Left forelimb (tissue), 1 donor: ENCODE measurements around the gene SMIM41.

ENCODE experiments used
- DNase-seq: peaks from one replicate; pipeline ENCODE4 v3.0.0-alpha.2; 2018; ENCODE audit warnings: low spot score

SMIM41 gene

DNA sequence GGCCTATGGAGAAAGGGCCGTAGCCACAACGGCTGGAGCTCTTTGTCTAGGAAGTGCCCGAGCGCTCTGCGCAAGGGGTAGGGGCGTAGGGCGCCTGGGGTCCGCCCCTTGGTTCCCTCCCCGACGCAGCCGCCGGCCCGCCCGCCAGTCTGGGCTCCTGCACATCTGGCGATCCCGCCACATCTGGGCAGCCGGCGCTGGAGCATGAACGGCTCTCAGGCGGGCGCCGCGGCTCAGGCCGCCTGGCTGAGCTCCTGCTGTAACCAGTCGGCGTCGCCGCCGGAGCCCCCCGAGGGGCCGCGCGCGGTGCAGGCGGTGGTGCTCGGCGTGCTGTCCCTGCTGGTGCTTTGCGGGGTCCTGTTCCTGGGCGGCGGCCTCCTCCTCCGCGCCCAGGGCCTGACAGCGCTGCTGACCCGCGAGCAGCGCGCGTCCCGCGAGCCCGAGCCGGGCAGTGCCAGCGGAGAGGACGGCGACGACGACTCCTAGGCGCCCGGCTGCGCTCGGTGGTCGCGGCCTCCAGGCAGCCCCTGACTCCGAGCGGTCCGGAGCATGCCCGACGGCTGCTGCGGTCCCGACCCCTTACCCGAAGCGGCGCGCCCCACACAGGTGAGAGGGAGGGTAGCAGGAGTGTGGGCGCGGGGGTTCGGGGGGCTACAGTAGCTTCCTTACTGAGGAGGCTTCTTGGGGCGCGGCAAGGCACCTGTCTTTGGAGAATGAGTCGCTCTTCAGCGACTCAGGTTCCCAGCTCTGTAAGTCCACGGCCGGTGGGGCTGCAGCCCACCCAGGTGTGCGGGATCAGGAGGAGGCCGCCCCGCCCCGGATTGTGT lies at the start of gene SMIM41:
TSS of gene SMIM41 (plus strand) at position 129 of the 827 bp plus-strand sequence. CDS start at position 205, 76 bp downstream.
- no peak for DNase-seq

DNA sequence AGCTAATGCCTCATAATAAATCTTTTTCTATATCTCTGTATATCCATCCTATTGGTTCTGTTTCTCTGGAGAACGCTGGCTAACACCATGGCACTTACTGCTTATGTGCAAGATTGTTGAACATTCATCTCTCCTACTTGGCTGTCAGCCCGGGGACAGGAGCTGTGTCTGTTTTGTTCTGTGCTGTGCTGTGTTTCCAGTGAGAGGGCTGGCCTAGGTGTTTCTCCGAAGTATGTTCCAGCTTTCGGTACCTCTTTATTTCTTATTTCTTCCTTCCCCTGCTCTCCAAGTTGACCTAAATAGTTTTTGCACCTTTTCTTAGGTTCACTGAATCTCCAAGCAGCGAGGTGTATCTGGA lies 47.1 kb upstream of the SMIM41 start:
- DNase-seq, result no peak

DNA sequence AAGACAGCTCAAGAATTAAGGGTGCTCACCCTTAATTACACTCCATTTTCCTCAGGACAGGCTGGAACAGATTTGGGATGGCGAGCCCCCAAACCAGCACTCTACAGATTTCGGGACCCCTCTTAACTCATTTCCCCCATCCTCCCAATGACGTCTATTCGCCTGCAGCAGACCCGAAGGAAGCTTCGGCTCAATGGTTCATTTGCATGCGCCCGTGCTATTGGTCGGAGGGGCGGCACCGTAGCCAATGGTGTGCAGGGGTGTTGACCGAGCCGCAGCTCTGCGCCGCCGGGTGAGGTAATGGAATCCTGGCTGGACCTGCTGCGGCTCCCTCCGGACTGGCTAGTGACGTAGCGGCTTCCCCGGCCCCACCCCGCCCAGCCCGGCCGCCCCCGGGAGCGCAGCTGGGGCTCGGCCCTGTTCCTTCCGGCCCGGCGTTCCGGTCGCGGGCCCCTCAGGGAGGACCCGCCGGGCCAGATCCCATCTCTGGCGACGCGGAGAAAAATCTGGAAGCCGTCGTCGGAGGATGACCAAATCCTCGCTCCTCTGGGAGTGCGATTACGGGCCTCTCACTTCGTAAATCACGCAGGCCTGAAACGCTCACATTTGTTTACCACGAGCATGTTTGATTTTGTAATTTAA lies 46.6 kb upstream of the SMIM41 start:
- DNase-seq, result peak; percentile 99

- DNase-seq, result no peak
Measured at GRCh38 chr12:52033446-52034140, 45.9 kb upstream of the SMIM41 start.

DNA sequence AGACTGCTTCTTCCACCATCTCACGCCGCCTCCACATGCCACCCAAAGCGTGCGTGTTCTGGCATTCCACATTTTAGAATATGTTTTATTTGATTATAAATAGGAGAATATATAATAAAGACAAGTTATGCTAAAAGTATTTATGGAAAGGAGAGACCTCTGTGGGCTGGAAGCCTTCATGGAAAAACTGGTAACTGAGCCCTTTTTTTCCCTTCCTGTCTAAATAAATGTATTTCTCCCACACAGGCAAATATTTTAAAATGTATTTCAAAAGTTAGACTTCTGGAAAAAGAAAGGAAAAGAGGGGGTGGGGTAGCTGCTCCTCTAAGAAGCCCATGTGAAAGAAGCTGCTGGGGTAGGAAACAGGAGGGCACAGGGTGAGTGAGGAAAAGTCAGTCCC lies 44.3 kb upstream of the SMIM41 start:
- DNase-seq, result no peak

DNA sequence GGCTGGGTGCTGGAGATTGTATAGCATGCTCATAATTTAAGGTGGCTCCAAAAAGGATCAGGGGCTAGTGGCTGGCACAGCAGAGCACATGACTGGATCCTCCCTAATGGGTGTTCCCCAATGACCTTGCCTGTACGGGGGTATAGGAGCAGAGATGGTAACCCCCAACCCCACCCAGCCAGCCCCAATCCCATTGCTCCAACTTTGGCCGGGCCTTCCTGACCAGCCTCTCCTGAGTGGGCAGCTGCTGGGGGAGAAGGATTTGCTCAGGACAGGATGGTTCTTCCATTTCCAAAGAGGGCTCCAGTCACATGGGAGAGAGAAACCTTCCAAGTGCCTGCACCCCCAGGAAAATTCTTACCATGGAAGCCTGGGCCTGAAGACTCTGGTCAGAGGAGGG lies 43.6 kb upstream of the SMIM41 start:
- DNase-seq, result no peak

- DNase-seq, result peak; percentile 89
Measured at GRCh38 chr12:52036587-52037171, 42.8 kb upstream of the SMIM41 start.

DNA sequence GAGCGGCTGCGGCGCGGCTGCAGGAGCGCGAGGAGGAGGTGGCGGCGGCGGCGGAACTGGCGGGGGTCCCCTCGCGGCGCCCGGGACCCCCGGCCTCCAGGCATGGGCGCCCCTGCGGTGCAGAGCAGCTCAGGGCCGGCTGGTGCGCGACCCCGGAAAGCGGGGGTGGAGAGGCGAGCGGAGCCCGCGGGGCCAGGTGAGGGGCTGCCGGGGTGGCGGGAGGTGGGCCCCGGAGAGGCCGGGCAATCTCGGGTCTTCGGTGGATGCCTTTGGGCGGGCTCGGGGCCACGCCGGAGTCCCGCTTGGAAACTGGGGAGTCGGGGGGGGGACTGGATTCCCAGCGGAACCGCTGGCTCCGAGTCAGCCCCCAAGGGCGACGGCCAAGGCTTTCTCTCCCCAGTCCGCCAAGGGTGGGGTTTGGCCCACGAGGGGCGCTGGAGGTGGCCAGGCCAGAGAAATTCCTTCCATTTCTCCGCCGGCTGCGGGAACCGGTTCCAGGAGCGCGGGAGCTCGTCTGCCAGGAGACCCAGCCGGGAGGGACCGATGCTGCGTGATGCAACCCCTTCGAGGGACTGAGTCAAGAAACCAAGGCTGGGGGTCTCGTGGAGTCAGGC lies 42.1 kb upstream of the SMIM41 start:
- DNase-seq, result no peak

DNA sequence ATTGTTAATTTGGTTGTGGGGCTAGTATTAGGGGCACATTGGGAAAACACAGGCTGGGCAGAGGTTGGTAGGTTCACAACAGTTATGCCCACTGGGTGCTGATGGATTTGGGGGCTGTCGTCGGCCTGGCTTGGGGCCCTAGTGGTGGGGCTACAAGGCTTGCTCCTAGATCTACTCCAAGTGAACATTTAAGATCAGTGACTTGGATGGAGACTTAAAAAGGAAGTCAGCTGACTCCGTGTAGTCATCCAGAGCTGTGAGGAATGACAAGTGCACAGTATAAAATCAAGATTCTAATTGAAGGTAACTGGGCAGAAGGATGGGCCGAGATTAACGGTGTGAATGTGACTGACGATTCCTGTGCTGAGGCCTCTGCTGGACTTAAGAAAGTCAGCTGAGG lies 41.1 kb upstream of the SMIM41 start:
- no peak for DNase-seq

- DNase-seq, result no peak
Measured at GRCh38 chr12:52041035-52041434, 38.5 kb upstream of the SMIM41 start.

DNA sequence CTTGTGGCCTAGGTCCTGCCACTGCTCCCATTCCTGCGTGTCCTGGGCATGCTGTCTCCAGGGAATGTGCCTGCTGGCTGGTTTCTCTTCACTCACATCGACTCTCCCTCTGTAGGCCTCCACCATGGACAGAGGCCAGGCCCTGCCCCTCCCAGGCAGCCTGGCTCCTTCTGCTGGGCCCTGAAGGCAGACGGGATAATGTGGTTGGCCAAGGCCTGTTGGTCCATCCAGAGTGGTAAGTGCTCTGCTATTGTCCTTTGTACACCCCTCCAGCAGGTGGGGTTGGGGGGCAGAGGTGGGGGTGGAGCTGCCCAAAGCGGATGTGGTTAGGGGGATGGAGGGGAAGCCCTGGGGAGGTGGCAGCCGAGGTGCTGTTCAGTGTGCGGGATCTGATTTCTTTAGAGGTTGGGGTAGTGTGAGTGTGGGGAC lies 37.8 kb upstream of the SMIM41 start:
- no peak for DNase-seq

- DNase-seq, result no peak
Measured at GRCh38 chr12:52042706-52043385, 36.7 kb upstream of the SMIM41 start.

DNA sequence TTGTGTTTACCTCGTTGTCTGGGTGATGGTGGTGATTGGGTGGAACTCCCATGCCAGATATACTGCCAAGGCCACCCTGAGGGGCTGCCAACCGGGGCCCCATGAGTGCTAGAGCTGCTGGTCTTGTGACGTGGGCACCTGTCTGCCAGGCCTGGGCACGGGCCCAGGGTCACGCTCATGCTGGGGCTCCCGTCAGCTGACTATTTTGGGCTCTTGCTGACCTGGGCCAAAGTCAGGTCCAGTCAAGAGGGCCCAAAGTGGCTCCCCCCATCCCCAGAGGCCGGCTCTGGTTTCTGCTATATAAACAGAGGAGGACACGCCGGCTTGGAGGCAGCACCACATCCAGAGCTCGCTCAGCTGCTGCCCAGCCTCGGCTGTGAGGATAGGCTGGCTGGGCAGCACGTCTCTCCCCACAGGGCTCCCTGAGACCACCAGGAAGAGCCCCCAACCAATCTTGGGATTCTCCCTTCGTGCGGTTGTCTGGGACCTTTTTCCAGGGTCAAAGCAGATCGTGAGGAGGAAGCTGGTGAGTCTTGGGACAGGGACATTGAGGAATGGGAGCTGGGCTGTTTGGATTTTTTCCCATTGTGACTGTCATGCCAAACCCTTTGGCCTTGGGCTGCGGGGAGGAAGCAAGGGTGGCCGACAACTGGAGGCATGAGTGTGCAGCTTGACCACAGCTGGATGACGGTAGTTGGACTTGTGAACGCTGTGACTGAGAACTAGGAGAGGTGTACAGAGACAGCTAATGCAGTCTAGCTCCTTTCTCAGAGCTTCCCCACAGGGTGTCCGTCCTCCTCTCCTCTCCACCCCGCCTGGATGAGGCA lies 35.9 kb upstream of the SMIM41 start:
- peak; percentile 54 for DNase-seq

- DNase-seq, result peak; percentile 78
Measured at GRCh38 chr12:52044292-52044983, 35.1 kb upstream of the SMIM41 start.

DNA sequence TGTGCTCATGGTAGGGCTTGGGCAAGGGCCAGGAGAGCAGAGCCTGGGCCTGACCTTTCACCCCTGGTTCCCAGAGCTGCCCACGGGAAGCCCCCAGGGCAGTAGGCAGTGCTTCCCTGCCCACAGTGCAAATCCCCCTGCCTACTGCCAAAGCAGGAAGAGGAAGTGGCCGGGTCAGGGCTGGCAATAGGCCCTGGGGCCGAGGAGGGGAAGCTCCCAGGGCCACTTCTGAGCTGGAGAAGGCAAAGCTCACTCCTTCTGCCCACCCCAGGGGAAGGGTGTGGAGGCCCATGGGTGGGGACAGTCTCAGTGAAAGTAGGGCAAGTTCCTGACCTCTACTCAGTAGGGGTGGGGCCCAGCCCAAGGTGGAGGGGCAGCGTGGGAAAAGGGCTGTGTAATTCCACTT lies 33.7 kb upstream of the SMIM41 start:
- peak; percentile 63 for DNase-seq

DNA sequence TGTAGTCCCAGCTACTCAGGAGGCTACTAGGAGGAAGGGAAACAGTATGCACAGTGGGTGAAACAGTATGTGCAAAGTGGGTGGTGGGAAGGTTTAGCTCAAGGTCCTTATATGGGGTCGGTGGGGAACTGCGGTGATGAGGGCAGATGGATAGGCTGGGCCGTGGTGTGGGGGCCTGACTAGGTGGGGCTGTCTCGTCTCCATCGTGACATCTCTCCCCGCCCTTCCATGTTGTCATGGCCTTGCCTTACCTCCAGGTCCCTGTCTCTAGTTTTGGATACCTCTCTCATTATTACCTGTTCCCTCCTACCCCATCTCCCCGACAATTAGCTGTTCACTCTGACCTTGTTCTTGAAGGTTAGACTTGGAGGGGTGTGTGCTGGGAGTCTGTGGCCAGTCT lies 32.6 kb upstream of the SMIM41 start:
- DNase-seq, result no peak

DNA sequence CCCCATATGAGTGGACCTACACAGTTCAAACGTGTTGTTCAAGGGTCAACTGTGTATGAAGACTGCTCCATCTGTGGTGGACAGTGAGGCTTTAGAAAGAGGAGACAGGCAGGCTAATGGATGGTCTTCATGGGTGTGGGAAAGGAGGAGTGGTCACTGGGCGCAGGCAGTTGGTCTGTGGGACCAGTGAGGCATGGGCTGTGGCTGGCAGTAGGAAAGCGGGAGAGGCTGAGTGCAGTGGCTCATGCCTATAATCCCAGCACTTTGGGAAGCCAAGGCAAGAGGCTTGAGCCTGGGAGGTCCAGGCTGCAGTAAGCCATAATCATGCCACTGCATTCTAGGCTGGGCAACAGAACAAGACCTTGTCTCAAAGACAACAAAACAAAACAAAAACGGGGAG lies 30.2 kb upstream of the SMIM41 start:
- DNase-seq, result no peak

- DNase-seq, result no peak
Measured at GRCh38 chr12:52049688-52050087, 29.8 kb upstream of the SMIM41 start.

- DNase-seq, result peak; percentile 66
Measured at GRCh38 chr12:52050116-52050757, 29.3 kb upstream of the SMIM41 start.
